Right renal pelvis (tissue), 4 donors: ENCODE data around the gene RPS2. TPM values are rescaled to one million over a fixed set of nuclear protein-coding genes. Genes with fewer than 3 reads are reported as not detected.
A peak's percentile ranks its signal among the peaks of the same experiment; 100 is the strongest.

Experiments used
- DNase-seq, 4 donors: peaks; one replicate each; pipeline ENCODE4 v3.0.0-alpha.2; 2013; ENCODE audit warnings: low read depth in 4 of 4, low spot score in 3 of 4, missing footprints in 1 of 4
- polyA plus RNA-seq, 4 donors: library from polyadenylated mRNA; unstranded; fragments of 120-200 nt; gene quantifications; one replicate each; pipeline ENCODE4 v1.2.1, GENCODE V29; 2013; ENCODE audit not compliant: insufficient read length in 4 of 4

The RPS2 gene
- polyA plus RNA-seq, 4 donors: 1,839 to 2,451 (median 2,117) TPM

GRCh38 chr16:1999866-2000514 is 35.4 kb upstream of the RPS2 start:
- no peak for DNase-seq

GRCh38 chr16:1998852-1999801 is 34.5 kb upstream of the RPS2 start:
- DNase-seq: no peak

GRCh38 chr16:1998360-1998835 is 33.8 kb upstream of the RPS2 start:
- DNase-seq: no peak

GRCh38 chr16:1997494-1998359 is 33.1 kb upstream of the RPS2 start:
- no peak for DNase-seq

GRCh38 chr16:1993731-1994131 is 29.1 kb upstream of the RPS2 start:
- DNase-seq: no peak

- DNase-seq: no peak
Measured at GRCh38 chr16:1992704-1993317, 28.2 kb upstream of the RPS2 start.

GRCh38 chr16:1991948-1992703 is 27.5 kb upstream of the RPS2 start:
- DNase-seq: peak; percentile 75 to 81 (median 79)

- DNase-seq: no peak
Measured at GRCh38 chr16:1991588-1991947, 26.9 kb upstream of the RPS2 start.

- no peak for DNase-seq
Measured at GRCh38 chr16:1991135-1991551, 26.5 kb upstream of the RPS2 start.

- DNase-seq: no peak
Measured at GRCh38 chr16:1990351-1991134, 25.9 kb upstream of the RPS2 start.

- no peak for DNase-seq
Measured at GRCh38 chr16:1990101-1990350, 25.4 kb upstream of the RPS2 start.

- no peak for DNase-seq
Measured at GRCh38 chr16:1989209-1990100, 24.8 kb upstream of the RPS2 start, which contains the start of gene SYNGR3. Gene SYNGR3, plus strand, starts transcription at chr16:1989970. Its CDS starts 133 bp downstream, at chr16:1990103.

GRCh38 chr16:1987198-1987597 is 22.6 kb upstream of the RPS2 start:
- DNase-seq: no peak

- no peak for DNase-seq
Measured at GRCh38 chr16:1985466-1986150, 21.0 kb upstream of the RPS2 start.

GRCh38 chr16:1984347-1985225 is 20.0 kb upstream of the RPS2 start:
- DNase-seq: no peak

GRCh38 chr16:1983544-1984346 is 19.1 kb upstream of the RPS2 start, which contains the start of gene GFER:
Gene GFER, plus strand, starts transcription at chr16:1984193. Its CDS starts 26 bp downstream, at chr16:1984219.
- DNase-seq: peak; percentile 78 to 87 (median 83)
